Measurements from ENCODE around the gene C5orf46.

Gene C5orf46

DNA sequence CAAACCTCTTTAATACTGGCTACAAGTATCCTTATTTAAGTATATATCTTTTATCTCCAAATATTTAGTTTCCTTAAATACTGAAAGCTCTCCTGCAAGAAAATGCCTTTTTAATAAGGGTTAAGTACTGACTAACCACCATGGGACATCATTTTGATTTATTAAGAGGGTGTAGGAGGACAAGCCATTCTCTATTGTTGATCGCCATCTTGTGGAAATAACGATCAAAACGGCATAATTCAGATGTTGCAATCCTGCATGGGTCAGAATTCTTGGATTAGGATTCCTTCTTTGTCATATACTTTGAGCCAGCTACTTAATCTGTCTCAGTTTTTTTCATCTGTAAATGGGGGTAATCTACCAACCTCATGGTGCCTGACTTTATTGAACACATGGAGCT is 28.7 kb upstream of the C5orf46 start:
- Histone ChIP-seq H3K4me3 (ENCODE audit: low read depth, low read length) (no peak overlapping the region), H3K27me3 (replicated peaks) (no peaks in the 10 kb centered on the region), H3K36me3 (replicated peaks) (no peaks in the 10 kb centered on the region), H3K27ac (no peak overlapping the region)
- in situ Hi-C loops (cut with HindIII; ENCODE audit: low pct_ligation_motif_present, low sequenced_read_pairs) = no loop called here
- peak; percentile 59 for DNase-seq
- TF ChIP-seq, protein P1, sequence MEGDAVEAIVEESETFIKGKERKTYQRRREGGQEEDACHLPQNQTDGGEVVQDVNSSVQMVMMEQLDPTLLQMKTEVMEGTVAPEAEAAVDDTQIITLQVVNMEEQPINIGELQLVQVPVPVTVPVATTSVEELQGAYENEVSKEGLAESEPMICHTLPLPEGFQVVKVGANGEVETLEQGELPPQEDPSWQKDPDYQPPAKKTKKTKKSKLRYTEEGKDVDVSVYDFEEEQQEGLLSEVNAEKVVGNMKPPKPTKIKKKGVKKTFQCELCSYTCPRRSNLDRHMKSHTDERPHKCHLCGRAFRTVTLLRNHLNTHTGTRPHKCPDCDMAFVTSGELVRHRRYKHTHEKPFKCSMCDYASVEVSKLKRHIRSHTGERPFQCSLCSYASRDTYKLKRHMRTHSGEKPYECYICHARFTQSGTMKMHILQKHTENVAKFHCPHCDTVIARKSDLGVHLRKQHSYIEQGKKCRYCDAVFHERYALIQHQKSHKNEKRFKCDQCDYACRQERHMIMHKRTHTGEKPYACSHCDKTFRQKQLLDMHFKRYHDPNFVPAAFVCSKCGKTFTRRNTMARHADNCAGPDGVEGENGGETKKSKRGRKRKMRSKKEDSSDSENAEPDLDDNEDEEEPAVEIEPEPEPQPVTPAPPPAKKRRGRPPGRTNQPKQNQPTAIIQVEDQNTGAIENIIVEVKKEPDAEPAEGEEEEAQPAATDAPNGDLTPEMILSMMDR (IDR thresholded peaks at IDR 0.05; ENCODE audit: low read depth, low read length, missing control alignments) = peak; percentile 39

DNA sequence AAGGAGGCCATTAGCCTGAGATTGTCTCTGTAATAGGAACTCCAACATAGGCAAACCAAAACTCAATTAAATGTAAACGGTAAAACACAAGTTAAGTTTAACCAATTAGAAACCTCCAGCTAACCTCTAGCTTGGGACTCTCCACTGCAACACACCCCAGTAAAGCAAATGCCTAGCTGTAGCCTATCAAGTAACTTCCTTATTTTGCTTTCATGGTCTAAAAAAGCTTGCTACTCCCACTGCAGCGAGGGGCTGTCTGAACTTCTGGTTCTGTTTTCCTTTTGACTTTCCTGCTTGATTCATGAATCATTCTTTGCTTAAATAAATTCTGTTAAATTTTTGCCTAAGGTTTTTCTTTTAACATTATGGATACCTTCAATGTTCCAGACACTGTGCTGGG is 24.4 kb upstream of the C5orf46 start:
- in situ Hi-C loops (cut with HindIII; ENCODE audit: low pct_ligation_motif_present, low sequenced_read_pairs) = no loop called here
- Histone ChIP-seq H3K27ac (no peak overlapping the region), H3K4me3 (ENCODE audit: low read depth, low read length) (no peak overlapping the region), H3K36me3 (replicated peaks) (no peaks in the 10 kb centered on the region), H3K27me3 (replicated peaks) (no peaks in the 10 kb centered on the region)
- DNase-seq = no peak
- TF ChIP-seq, protein P1 (IDR thresholded peaks at IDR 0.05; ENCODE audit: low read depth, low read length, missing control alignments) = no peak

DNA sequence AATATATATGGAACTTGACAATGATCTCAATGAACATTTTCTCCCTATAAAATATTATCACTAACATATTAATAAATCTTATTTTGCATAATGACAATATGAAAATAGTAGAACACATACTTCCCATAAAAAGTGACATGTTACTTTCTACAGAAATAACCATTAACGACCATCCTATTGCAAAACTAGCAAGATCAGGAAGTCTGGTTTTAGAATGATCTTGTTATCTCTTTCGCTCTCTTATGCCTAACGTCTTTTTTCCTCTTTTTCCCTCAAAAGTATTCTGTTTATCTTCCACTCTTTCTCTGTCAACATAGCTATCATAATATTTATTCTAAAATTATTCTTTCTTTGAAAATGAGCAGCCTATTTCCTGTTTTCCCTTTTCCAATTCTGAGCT is 21.6 kb upstream of the C5orf46 start:
- DNase-seq = no peak
- no peak overlapping the region for H3K27ac ChIP-seq
- TF ChIP-seq, protein P1 (IDR thresholded peaks at IDR 0.05; ENCODE audit: low read depth, low read length, missing control alignments) = no peak
- H3K27me3 ChIP-seq (replicated peaks) = no peaks in the 10 kb centered on the region
- no peak overlapping the region for H3K4me3 ChIP-seq (ENCODE audit: low read depth, low read length)
- in situ Hi-C loops (cut with HindIII; ENCODE audit: low pct_ligation_motif_present, low sequenced_read_pairs) = no loop called here
- H3K36me3 ChIP-seq (replicated peaks) = no peaks in the 10 kb centered on the region

DNA sequence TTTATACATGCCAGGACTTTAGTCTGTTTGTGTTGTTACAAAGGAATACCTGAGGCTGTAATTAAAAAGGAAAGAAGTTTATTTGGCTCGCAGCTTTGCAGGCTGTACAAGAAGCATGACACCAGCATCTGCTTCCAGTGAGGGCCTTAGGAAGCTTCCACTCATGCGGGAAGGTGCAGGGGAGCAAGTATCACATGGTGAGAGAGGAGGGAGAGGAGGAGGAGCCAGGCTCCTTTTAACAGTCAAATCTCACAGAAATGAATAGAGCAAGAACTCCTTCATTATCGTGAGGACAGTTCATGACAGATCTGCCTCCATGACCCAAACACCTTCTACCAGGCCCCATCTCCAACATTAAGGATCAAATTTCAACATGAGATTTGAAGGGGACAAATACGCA is 18.7 kb upstream of the C5orf46 start:
- in situ Hi-C loops (cut with HindIII; ENCODE audit: low pct_ligation_motif_present, low sequenced_read_pairs) = no loop called here
- Histone ChIP-seq H3K4me3 (ENCODE audit: low read depth, low read length) (no peak overlapping the region), H3K27me3 (replicated peaks) (no peaks in the 10 kb centered on the region), H3K27ac (no peak overlapping the region), H3K36me3 (replicated peaks) (no peaks in the 10 kb centered on the region)
- TF ChIP-seq, protein P1 (IDR thresholded peaks at IDR 0.05; ENCODE audit: low read depth, low read length, missing control alignments) = no peak
- no peak for DNase-seq

DNA sequence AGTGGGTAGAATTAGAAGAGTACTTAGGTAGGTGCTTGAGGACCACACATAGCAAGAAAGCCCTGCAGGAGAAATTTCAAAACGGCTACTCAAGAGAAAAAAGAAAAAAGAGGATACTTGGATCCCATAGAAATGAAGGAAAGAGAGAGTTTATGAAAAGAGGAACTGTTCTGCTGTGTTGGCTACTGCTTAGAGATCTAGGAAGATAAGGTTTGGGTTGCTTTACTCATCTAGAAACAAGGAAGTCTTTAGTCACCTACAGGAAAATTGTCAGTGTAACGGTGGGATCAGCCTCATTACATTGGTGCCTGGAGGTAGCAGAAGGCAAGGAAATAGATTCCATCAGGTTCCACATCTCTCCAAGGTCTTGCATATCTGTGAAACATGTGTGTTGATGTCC is 14.8 kb upstream of the C5orf46 start:
- no peak for DNase-seq
- Histone ChIP-seq H3K4me3 (ENCODE audit: low read depth, low read length) (no peak overlapping the region), H3K27ac (no peak overlapping the region), H3K27me3 (replicated peaks) (no peaks in the 10 kb centered on the region), H3K36me3 (replicated peaks) (no peaks in the 10 kb centered on the region)
- in situ Hi-C loops (cut with HindIII; ENCODE audit: low pct_ligation_motif_present, low sequenced_read_pairs) = no loop called here
- TF ChIP-seq, protein P1 (IDR thresholded peaks at IDR 0.05; ENCODE audit: low read depth, low read length, missing control alignments) = no peak

DNA sequence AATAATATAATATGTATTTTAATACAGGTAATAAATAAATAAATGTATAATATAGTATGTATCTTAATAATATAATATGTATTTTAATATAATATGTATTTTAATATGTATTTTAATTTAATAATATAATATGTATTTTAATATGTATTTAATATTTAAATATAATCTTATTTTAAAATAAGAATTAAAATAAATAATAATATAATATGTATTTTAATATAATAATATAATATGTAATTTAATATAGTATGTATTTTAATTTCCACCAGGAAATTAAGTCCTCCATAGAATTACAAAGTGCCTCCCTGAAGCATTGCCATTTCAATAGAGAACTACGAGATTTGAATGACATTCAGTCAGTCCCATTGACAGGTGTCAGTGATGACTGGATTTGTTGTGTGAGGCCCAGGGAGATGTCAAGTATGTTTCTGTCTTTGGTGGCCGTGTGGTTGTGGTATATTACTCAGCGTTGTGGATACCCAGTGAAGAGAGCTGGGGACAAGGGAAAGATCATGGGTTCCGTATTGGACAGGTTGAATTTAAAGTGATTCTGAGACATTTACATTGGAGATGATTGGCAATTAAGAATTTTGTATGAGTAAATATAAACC is 14.2 kb upstream of the C5orf46 start:
- no peak for DNase-seq
- Histone ChIP-seq H3K4me3 (ENCODE audit: low read depth, low read length) (no peak overlapping the region), H3K27me3 (replicated peaks) (no peaks in the 10 kb centered on the region), H3K36me3 (replicated peaks) (no peaks in the 10 kb centered on the region), H3K27ac (no peak overlapping the region)
- TF ChIP-seq, protein P1 (IDR thresholded peaks at IDR 0.05; ENCODE audit: low read depth, low read length, missing control alignments) = no peak
- in situ Hi-C loops (cut with HindIII; ENCODE audit: low pct_ligation_motif_present, low sequenced_read_pairs) = no loop called here
